NCI-H1092 treated with DMSO at 0.1 percent for 48 hours (cell line): ENCODE data around the gene CYLD.

Experiments used
- DNase-seq: peaks from one replicate; lab custom pipeline; 2025; lab: John Stamatoyannopoulos, UW

The CYLD gene

DNA sequence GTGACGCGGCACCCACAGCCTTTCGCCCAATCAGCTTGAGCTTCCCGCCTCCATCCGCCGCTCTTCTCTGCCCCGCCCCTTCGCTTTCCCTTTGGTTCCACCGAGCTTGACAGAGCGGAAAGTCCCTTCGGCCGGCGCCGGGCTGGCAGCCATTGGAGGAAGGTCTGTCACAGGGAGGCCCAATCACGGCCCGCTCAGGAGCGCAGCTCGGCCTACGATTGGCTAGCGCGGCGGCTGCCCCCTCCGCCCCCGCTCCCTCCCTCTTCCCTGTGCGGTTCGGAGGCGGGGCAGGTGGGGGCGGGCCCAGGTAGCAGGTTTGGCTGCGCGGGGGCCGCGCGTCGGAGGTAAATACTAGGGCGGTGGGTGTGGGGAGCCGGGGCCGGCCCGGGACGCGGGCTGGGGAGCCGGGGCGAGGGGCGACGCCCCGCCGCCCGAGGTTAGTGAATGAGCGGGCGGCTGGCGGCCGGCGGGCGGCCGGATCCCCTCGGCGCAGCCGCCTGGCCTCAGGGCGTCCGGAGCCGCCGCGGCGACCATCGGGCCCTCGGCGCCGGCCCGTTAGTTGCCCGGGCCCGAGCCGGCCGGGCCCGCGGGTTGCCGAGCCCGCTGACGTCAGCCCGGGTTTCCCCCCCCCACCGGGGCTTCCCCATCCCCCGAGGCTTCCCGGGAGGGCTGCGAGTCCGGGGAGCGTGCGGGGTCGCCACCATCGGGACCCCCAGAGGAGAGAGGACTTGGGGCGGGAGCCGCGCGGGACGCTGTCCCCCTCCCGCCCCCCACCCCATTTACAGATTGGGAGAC is at the start of gene CYLD:
Gene CYLD, plus strand, starts transcription at position 306 of the 795 bp plus-strand sequence. CDS start 7,613 bp downstream, outside the sequence.
- peak; percentile 99 for DNase-seq

GRCh38 chr16:50692644-50692998 is 49.3 kb upstream of the CYLD start:
- DNase-seq: no peak

GRCh38 chr16:50692999-50693781 is 48.7 kb upstream of the CYLD start, which contains the start of gene NOD2:
TSS of gene NOD2 (plus strand) at chr16:50693606. CDS start at chr16:50699496, 5,890 bp downstream.
- DNase-seq: no peak

DNA sequence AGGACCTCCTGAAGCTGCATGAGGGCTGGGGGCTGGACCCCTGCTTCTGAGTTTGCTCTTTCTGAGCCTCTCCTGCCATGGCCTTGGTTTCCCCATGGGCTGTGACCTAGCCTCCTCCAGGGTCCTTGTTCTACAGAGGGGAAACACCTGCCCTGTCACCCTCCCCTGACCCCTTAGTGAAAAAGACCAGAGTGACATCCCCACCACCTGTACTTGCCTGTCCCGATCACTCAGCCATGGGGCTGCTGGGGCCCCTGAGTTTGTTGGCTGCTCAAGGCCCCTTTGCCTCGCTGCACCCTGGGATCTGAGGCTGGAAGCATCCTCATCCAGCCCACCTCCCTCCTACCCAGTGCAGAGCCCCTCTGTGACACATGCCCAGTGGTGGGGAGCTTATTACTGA is 47.7 kb upstream of the CYLD start:
- DNase-seq: no peak

GRCh38 chr16:50695017-50696000 is 46.6 kb upstream of the CYLD start:
- DNase-seq: no peak

DNA sequence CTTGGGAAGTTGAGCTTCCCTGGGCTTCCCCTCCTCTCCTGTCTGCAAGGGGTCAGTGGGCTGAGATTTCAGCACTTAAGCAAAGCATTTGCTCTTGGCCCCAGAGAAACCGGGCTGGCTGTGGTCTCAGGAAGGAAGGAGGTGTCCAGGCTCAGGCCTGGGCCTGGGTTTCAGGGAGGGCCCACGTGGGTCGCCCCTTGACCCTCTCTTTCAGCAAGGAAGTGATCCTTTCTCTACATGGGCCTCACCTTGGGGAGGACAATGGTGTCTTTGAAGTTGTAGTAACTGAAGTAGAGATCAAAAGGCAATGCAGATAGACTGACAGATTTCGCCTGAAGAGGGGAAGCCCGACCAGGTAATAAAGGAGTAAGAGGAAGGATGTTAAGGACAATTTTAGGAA is 45.8 kb upstream of the CYLD start:
- DNase-seq: no peak

- no peak for DNase-seq
These were observed 45.1 kb upstream of the CYLD start for GRCh38 chr16:50696575-50697420.

GRCh38 chr16:50697421-50697715 is 44.5 kb upstream of the CYLD start:
- DNase-seq: no peak

- DNase-seq: no peak
These were observed 43.8 kb upstream of the CYLD start for GRCh38 chr16:50697881-50698767.

DNA sequence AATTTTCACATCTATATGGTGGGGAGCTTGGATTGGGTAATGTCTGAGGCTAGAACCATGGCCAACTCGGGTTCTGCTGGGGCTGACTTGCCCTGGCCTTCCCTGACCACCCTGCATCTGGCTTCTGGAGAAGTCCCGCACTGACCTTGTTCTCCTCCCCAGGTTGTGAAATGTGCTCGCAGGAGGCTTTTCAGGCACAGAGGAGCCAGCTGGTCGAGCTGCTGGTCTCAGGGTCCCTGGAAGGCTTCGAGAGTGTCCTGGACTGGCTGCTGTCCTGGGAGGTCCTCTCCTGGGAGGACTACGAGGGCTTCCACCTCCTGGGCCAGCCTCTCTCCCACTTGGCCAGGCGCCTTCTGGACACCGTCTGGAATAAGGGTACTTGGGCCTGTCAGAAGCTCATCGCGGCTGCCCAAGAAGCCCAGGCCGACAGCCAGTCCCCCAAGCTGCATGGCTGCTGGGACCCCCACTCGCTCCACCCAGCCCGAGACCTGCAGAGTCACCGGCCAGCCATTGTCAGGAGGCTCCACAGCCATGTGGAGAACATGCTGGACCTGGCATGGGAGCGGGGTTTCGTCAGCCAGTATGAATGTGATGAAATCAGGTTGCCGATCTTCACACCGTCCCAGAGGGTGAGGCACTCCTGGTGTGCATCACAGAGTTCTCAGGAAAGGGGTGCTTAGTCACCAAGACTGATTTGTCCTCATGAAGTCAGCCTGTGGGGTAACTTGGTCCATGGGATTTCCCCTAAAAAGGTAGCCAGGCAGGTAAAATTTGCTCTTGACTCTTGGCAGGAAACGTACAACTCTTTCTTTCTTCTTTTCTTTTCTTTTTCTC is 42.3 kb upstream of the CYLD start:
- DNase-seq: no peak

DNA sequence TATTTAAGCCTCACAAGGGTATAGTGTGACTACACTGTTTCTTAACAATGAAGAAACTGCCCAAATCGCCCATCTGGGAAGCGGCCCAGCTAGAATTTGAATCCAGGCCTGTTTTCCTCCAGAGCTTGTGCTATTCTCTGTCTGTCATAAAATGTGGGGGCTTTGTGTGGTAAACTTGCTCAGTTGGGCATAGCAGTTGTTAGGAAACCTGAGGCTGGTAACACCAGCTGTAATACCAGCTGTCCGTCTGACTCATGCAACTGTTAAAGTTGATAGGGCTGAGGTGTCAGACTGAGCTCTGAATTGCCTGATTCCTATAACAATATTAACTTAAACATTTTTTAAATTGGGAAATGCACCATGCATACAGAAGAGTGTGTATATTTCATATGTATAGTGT is 39.2 kb upstream of the CYLD start:
- no peak for DNase-seq

DNA sequence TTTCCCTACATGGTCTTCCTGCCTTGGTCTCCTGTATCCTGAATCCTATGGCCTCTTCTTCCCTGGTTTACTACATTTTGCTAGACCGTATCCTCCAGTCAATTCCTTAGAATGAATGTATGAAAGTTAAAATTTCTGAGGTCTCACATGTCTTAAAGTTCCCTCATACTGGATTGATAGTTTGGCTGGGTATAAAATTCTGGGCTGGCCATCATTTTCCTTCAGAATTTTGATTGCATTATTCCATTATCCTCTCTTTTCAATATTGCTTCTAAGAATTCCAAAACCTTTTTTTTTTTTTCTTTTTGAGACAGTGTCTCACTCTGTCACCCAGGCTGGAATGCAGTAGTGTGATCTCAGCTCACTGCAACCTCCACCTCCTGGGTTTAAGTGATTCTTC is 37.6 kb upstream of the CYLD start:
- DNase-seq: no peak

DNA sequence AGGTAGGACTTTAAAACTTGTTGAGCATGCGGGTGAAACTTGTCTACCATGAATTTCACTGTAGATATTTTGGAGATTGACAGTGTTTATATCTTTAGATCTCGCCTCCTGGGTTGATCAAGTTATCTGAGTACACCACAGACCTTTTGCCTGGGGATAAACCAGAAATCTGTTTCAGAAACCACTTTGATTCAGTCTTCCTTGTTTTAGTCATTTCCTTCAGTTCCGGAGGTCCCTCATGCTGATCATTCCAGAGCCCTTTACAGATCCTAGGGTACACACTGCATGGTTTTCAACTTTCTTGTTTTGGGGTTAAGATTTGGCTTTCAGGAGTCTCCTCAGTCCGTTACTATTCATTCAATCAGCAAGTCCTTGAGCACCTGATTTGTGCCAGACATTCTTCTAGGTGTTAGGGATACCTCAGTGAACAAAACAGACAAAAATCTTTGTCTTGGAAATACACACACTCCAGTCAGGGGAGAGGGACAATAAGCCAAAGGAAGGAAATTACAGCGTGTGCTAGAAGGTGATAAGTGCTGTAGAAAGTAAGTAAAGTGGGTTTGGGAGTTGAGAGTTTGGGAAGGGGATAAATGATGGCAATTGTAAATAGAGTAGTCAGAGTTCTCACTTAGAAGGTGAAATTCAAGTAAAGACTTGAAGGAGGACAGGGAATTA is 36.3 kb upstream of the CYLD start:
- DNase-seq: no peak

DNA sequence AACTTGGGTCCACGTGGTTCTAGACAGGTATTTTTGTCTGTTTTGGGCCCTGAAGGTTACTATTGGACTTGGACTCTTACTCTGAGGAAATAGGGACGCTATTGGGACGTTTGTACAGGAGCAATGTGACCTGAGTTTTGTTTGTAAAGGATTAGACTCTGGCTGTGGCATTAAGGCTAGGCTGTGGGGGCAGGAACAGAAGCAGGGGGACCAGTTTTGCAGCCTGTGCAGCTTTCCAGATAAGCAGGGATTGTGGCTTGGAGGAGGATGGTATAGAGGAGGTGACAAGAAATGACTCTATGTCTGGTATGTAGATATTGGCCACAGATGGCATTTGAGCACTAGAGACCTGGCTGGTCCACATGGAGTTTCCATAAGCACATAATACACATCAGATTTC is 35.6 kb upstream of the CYLD start:
- no peak for DNase-seq

- no peak for DNase-seq
These were observed 33.4 kb upstream of the CYLD start for GRCh38 chr16:50708373-50709060.

DNA sequence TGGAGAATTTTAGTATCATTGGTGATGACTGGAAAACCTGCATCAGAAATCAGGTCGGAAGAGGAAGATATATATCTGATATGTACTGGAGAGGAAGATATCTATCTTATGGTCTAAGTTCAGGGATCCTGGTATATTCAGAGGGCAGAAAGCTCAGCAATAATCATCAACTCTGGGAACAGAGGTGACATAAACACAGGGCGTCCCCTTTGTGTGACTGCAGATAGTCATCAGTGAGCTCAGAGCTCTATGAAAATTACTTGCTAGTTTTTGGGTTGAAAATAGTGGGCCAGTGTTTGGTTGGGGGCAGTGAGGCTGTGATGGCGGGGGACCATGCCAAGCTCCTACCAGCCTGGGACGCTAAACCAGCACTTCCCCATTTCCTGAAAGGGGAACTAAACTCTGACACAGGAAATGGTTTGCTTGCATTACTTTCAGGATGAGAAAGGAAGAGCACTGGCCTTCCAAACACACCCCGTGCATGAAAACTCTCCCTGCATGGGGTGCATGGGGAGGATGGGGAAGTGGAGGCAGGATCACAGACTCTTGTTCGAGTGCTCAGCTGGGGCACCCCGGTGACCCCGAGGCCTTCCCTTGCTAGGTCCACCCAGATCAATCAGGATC is 32.7 kb upstream of the CYLD start:
- DNase-seq: no peak

GRCh38 chr16:50709980-50710379 is 31.9 kb upstream of the CYLD start:
- no peak for DNase-seq

- DNase-seq: no peak
These were observed 30.8 kb upstream of the CYLD start for GRCh38 chr16:50711040-50711439.
